ENCODE results near the gene PDE6D.

The PDE6D gene

GRCh38 chr2:231786177-231786916 is 5.3 kb upstream of the PDE6D start, which contains the start of gene COPS7B:
Gene COPS7B, plus strand, starts transcription at chr2:231786445. Its CDS starts 2,126 bp downstream, at chr2:231788571.
- peak; percentile 34; the same call in 1 of the 2 replicates for TF ChIP-seq CTCF (IDR thresholded peaks at IDR 0.05; ENCODE audit: low read depth, low read length)
- peak within 1 kb of the TSS; percentile 89 for H3K4me3 ChIP-seq (ENCODE audit: low read depth, low read length)

GRCh38 chr2:231785822-231786176 is 4.7 kb upstream of the PDE6D start:
- TF ChIP-seq CTCF (IDR thresholded peaks at IDR 0.05; ENCODE audit: low read depth, low read length): no peak
- H3K4me3 ChIP-seq (ENCODE audit: low read depth, low read length): peak overlapping the region; percentile 89

GRCh38 chr2:231785413-231785812 is 4.3 kb upstream of the PDE6D start:
- no peak for TF ChIP-seq CTCF (IDR thresholded peaks at IDR 0.05; ENCODE audit: low read depth, low read length)
- H3K4me3 ChIP-seq (ENCODE audit: low read depth, low read length): no peak overlapping the region

- no peak for TF ChIP-seq CTCF (IDR thresholded peaks at IDR 0.05; ENCODE audit: low read depth, low read length)
- H3K4me3 ChIP-seq (ENCODE audit: low read depth, low read length): peak overlapping the region; percentile 83
Measured at GRCh38 chr2:231781798-231782726, 980 bp upstream of the PDE6D start.

GRCh38 chr2:231780123-231780908 is 766 bp downstream of the PDE6D start:
- H3K4me3 ChIP-seq (ENCODE audit: low read depth, low read length): peak overlapping the region; percentile 83
- TF ChIP-seq CTCF (IDR thresholded peaks at IDR 0.05; ENCODE audit: low read depth, low read length): no peak

- no peak for TF ChIP-seq CTCF (IDR thresholded peaks at IDR 0.05; ENCODE audit: low read depth, low read length)
- no peak overlapping the region for H3K4me3 ChIP-seq (ENCODE audit: low read depth, low read length)
Measured at GRCh38 chr2:231769170-231770136, 11.6 kb downstream of the PDE6D start.

All from WI38 (cell line).